Bronchial epithelial cell (primary cell): ENCODE data around the gene HOXD8. TPM values are rescaled to one million over a fixed set of nuclear protein-coding genes. Genes with fewer than 3 reads are reported as not detected.

Source experiments
- DNase-seq: peaks from one replicate; pipeline ENCODE4 v3.0.0-alpha.2; 2010; ENCODE audit warnings: low read depth
- FAIRE-seq: peaks from 2 replicates; lab custom pipeline; 2011; peaks lifted over from hg19 to GRCh38; lab: Jason Lieb, UNC
- H3K27me3 ChIP-seq: 2 replicates; pipeline ENCODE4 v1.5.1; 2011; ENCODE audit warnings: low read length; ENCODE audit not compliant: control insufficient read depth, insufficient read depth
- H3K36me3 ChIP-seq: 2 replicates; pipeline ENCODE4 v1.5.1; 2011; ENCODE audit warnings: low read length; ENCODE audit not compliant: control insufficient read depth, insufficient read depth
- H3K4me3 ChIP-seq: 2 replicates; pipeline ENCODE4 v1.5.1; 2011; ENCODE audit warnings: mild to moderate bottlenecking, low read depth, low read length, control low read depth
- total RNA-seq: library from RNA; depleted of rRNA; stranded (reverse); fragments of >200 nt; gene quantifications from 2 replicates; pipeline ENCODE4 v1.2.1, GENCODE V29; 2014
- TF ChIP-seq, protein P1 (sequence below): IDR thresholded peaks from 2 replicates; pipeline ENCODE4 v1.5.1; 2011; ENCODE audit warnings: mild to moderate bottlenecking, moderate library complexity, low read length, control low read depth, inconsistent platforms; ENCODE audit not compliant: insufficient read depth, severe bottlenecking

The HOXD8 gene
- total RNA-seq, 1 donor from 2014 or later = not detected

DNA sequence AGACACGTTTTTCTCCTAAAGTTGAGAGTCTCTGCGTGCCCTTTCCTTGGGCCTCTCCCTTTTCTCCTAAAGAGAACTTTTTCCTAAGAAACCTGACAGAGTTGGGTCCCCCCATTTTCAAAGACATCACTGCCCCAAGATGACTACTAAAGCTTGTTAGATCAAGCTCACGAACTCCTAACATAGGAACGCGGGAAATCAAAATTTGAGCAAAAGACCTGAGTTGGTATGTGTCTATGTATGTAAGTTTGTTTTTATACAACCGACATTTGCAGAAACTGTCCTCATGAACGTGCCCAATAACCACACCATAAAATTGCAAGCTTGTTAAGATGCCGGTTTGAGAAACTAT is 35.6 kb upstream of the HOXD8 start:
- DNase-seq = no peak
- Histone ChIP-seq H3K27me3 (peaks cover 71% of the 10 kb centered on the region), H3K4me3 (no peak overlapping the region), H3K36me3 (no peaks in the 10 kb centered on the region)
- TF ChIP-seq, protein P1, sequence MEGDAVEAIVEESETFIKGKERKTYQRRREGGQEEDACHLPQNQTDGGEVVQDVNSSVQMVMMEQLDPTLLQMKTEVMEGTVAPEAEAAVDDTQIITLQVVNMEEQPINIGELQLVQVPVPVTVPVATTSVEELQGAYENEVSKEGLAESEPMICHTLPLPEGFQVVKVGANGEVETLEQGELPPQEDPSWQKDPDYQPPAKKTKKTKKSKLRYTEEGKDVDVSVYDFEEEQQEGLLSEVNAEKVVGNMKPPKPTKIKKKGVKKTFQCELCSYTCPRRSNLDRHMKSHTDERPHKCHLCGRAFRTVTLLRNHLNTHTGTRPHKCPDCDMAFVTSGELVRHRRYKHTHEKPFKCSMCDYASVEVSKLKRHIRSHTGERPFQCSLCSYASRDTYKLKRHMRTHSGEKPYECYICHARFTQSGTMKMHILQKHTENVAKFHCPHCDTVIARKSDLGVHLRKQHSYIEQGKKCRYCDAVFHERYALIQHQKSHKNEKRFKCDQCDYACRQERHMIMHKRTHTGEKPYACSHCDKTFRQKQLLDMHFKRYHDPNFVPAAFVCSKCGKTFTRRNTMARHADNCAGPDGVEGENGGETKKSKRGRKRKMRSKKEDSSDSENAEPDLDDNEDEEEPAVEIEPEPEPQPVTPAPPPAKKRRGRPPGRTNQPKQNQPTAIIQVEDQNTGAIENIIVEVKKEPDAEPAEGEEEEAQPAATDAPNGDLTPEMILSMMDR = no peak
- no peak for FAIRE-seq

GRCh38 chr2:176094349-176094748 is 35.2 kb upstream of the HOXD8 start:
- H3K27me3 ChIP-seq = peaks cover 73% of the 10 kb centered on the region
- H3K4me3 ChIP-seq = no peak overlapping the region
- DNase-seq = no peak
- no peak for FAIRE-seq
- no peaks in the 10 kb centered on the region for H3K36me3 ChIP-seq
- TF ChIP-seq, protein P1 = no peak

GRCh38 chr2:176095421-176095820 is 34.1 kb upstream of the HOXD8 start:
- FAIRE-seq = no peak
- Histone ChIP-seq H3K4me3 (no peak overlapping the region), H3K27me3 (peaks cover 74% of the 10 kb centered on the region), H3K36me3 (no peaks in the 10 kb centered on the region)
- DNase-seq = no peak
- TF ChIP-seq, protein P1 = no peak

GRCh38 chr2:176096243-176096985 is 33.1 kb upstream of the HOXD8 start:
- TF ChIP-seq, protein P1 = no peak
- Histone ChIP-seq H3K27me3 (peaks cover 77% of the 10 kb centered on the region), H3K36me3 (no peaks in the 10 kb centered on the region), H3K4me3 (no peak overlapping the region)
- DNase-seq (no peak), FAIRE-seq (no peak)

DNA sequence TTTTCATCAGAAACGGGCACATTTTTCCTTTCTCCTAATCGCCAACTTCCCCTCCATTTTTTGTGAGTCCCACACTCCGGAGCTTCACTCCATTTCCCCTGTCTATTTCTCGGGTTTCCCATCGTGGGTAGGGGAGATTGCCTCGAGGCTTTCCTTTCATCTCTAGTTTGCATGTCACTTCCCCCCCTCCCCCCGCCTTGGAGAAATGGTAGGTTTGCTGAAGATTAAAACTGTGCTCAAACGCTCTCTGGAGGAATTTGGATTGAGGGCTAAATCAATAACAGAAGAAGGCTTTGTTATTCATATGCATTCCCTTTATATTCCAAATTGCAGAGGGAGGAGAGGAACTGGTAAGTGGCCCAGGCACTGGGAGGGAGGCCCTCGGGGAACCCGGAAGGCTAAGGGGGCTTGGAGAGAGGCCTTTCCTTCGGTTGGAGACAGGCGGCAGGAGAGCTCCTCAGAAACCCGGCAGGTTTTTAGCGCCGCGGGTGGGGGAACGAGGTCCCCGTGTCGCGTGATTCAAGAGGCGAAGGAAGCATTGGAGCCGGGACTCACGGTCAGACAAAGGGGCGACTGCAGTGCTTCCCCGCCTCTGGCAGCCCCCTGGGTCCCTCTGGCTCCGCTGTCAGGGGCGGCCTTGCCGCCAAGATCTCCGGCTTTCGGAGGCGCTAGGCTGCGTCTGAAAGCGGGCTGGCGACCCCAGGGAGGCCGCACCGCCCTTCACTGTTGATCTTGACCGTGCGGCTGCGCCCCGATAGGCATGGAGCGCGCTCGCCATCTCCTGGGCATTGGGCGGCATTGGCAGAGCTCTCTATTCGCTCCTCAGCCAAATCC is 32.3 kb upstream of the HOXD8 start:
- FAIRE-seq (no peak), DNase-seq (peak; percentile 27)
- Histone ChIP-seq H3K4me3 (no peak overlapping the region), H3K27me3 (peaks cover 77% of the 10 kb centered on the region), H3K36me3 (no peaks in the 10 kb centered on the region)
- TF ChIP-seq, protein P1 = peak; percentile 94
